Measurements from ENCODE around the gene CPEB1.

DNA sequence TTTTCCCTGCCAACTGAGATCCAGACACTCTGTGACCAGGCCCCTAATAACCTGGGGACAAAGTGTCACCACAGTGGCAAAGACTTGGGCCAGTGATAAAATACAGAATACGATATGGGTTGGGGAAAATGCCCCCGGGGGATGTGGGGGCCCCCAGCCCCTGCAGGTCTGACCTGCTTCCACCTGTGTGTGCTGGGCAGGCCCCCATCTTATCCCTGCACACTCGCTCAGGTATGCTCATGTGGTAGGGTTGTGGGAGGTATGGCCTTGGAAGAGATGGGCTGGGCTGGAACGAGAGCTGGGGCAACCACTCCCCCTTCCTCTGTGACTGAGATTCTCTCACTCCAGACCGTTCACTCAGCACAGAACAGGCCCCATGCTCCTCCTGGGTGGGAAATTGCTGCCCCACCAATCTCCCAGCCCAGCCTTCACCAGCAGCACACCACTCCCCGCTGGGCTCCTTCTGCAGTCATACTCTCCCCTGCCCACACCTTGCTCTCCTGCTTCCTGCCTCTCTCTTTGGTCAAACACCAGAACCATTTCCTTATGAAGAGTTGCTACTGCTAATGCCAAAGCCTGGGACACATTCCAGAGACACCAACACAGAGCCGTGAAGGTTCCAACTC, 9.6 kb upstream of the CPEB1 start:
- TF ChIP-seq POLR2A (IDR thresholded peaks at IDR 0.05; ENCODE audit: low read length) (no peak), GATA1 (IDR thresholded peaks at IDR 0.05; ENCODE audit: low read depth, low read length) (no peak)

All from erythroblast (primary cell).